Panc1 (cell line): ENCODE data around the gene RPL36A.

Experiments used
- TF ChIP-seq, protein P1 (sequence below): fragments of 450-650 bp; IDR thresholded peaks from 2 replicates; pipeline ENCODE4 v1.5.1; 2017; ENCODE audit warnings: mild to moderate bottlenecking
- TF ChIP-seq, protein P2 (sequence below), 2 experiments: IDR thresholded peaks; 2 replicates each; pipeline ENCODE4 v1.6.1; 2011 to 2012; ENCODE audit warnings: low read depth in 2 of 2, control low read depth in 1 of 2, low read length in 1 of 2, mild to moderate bottlenecking in 1 of 2, moderate library complexity in 1 of 2; ENCODE audit not compliant: insufficient read depth in 1 of 2

DNA sequence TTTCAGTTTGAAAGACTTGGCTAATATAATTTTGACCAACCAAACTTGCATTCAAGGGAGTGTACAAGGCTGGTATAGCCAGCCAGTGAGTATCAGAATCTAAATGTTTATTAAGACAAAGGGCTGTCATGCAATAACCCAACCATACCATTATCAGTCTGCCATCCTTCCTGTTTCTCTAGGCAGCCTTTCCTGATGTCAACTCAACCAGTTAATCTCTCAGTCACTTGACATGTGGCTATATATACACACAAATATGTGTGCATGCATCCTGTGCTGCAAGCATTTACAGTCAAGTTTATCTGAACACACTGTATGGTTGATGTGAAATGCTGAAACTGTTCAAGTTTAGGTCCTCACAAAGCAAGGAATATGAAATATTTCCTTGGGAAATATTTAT, 22.0 kb upstream of the RPL36A start:
- TF ChIP-seq, protein P1, sequence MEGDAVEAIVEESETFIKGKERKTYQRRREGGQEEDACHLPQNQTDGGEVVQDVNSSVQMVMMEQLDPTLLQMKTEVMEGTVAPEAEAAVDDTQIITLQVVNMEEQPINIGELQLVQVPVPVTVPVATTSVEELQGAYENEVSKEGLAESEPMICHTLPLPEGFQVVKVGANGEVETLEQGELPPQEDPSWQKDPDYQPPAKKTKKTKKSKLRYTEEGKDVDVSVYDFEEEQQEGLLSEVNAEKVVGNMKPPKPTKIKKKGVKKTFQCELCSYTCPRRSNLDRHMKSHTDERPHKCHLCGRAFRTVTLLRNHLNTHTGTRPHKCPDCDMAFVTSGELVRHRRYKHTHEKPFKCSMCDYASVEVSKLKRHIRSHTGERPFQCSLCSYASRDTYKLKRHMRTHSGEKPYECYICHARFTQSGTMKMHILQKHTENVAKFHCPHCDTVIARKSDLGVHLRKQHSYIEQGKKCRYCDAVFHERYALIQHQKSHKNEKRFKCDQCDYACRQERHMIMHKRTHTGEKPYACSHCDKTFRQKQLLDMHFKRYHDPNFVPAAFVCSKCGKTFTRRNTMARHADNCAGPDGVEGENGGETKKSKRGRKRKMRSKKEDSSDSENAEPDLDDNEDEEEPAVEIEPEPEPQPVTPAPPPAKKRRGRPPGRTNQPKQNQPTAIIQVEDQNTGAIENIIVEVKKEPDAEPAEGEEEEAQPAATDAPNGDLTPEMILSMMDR: no peak
- TF ChIP-seq, protein P2, sequence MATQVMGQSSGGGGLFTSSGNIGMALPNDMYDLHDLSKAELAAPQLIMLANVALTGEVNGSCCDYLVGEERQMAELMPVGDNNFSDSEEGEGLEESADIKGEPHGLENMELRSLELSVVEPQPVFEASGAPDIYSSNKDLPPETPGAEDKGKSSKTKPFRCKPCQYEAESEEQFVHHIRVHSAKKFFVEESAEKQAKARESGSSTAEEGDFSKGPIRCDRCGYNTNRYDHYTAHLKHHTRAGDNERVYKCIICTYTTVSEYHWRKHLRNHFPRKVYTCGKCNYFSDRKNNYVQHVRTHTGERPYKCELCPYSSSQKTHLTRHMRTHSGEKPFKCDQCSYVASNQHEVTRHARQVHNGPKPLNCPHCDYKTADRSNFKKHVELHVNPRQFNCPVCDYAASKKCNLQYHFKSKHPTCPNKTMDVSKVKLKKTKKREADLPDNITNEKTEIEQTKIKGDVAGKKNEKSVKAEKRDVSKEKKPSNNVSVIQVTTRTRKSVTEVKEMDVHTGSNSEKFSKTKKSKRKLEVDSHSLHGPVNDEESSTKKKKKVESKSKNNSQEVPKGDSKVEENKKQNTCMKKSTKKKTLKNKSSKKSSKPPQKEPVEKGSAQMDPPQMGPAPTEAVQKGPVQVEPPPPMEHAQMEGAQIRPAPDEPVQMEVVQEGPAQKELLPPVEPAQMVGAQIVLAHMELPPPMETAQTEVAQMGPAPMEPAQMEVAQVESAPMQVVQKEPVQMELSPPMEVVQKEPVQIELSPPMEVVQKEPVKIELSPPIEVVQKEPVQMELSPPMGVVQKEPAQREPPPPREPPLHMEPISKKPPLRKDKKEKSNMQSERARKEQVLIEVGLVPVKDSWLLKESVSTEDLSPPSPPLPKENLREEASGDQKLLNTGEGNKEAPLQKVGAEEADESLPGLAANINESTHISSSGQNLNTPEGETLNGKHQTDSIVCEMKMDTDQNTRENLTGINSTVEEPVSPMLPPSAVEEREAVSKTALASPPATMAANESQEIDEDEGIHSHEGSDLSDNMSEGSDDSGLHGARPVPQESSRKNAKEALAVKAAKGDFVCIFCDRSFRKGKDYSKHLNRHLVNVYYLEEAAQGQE (IDR thresholded peaks at IDR 0.05; ENCODE audit: insufficient read depth in 1 of 2, low read depth in 2 of 2, low read length in 1 of 2): no peak
